Keratinocyte (primary cell): ENCODE data around the gene DIAPH3.

ENCODE experiments used
- CTCF ChIP-seq, 3 experiments: IDR thresholded peaks in 1 of 3; conservative IDR thresholded peaks in 1 of 3; optimal IDR thresholded peaks in 1 of 3; 2 replicates in 2 of 3; 3 replicates in 1 of 3; pipeline versions ENCODE3 to v1.5.1; 2011; ENCODE audit warnings: low read length in 3 of 3, mild to moderate bottlenecking in 3 of 3, moderate library complexity in 2 of 3, control low read depth in 1 of 3, inconsistent platforms in 1 of 3; ENCODE audit not compliant: insufficient read depth in 2 of 3; ENCODE audit errors: extremely low read depth in 1 of 3
- EZH2 ChIP-seq: IDR thresholded peaks from one replicate; pipeline ENCODE4 v1.6.1; 2012; ENCODE audit warnings: inconsistent platforms, mild to moderate bottlenecking, low read length, moderate library complexity

GRCh38 chr13:59957438-59957837 lies 206.3 kb downstream of the DIAPH3 start:
- TF ChIP-seq CTCF (optimal IDR thresholded peaks at IDR 0.05 in 1 of 3, IDR thresholded peaks at IDR 0.05 in 1 of 3, conservative IDR thresholded peaks at IDR 0.05 in 1 of 3; ENCODE audit: extremely low read depth in 1 of 3, insufficient read depth in 2 of 3, low read length in 3 of 3), result no peak
- TF ChIP-seq EZH2, result no peak
